HCT116 (cell line): Measurements from ENCODE around the gene FAM180A. TPM values are rescaled to one million over a fixed set of nuclear protein-coding genes. Genes with fewer than 3 reads are reported as not detected.
A peak's percentile ranks its signal among the peaks of the same experiment; 100 is the strongest.

Experiments used
- ATAC-seq: fragments of 200-7000 bp; cut with Tn5 transposase; 2 replicates; pipeline ENCODE4 v1.9.1; 2020; ENCODE audit warnings: mild to moderate bottlenecking, moderate library complexity
- BruUV-seq: library from RNA; stranded (reverse); fragments of 400-500 nt; replicated peaks from 2 replicates; lab custom pipeline; 2021; lab: Mats Ljungman, UMichigan
- CTCF ChIA-PET: fragments of 300-600 bp; sonication (Branson Sonifier 250); formaldehyde crosslinking; loops from one replicate; lab custom pipeline; 2021; ENCODE audit warnings: antibody characterized with exemption; lab: Charles Lee
- POLR2A ChIA-PET: fragments of 300-600, 350-600 bp; sonication (Branson Sonifier 250); formaldehyde crosslinking; loops from one replicate; lab custom pipeline; 2021; ENCODE audit warnings: antibody characterized with exemption; lab: Charles Lee
- RAD21 ChIA-PET, 2 experiments: fragments of 300-600 bp; sonication (Branson Sonifier 250); formaldehyde crosslinking; loops; one replicate each; lab custom pipeline; 2023; ENCODE audit warnings: low total read pairs in 2 of 2; ENCODE audit not compliant: uncharacterized antibody in 2 of 2, unreplicated experiment in 2 of 2, low non-redundant PET in 1 of 2; lab: Charles Lee
- DNase-seq: peaks from one replicate; pipeline ENCODE4 v3.0.0-alpha.2; 2010; ENCODE audit warnings: low read depth, low spot score
- H2AFZ ChIP-seq: fragments of 200-600 bp; shearing (Covaris generic), sonication (generic); 2 replicates; pipeline ENCODE4 v1.6.1; 2017; ENCODE audit warnings: low read depth, mixed run types, mixed read lengths, antibody characterized with exemption, low read length; ENCODE audit not compliant: poor library complexity, severe bottlenecking
- H3K27ac ChIP-seq: 2 replicates; pipeline ENCODE4 v1.5.1; 2012; ENCODE audit warnings: low read depth, low read length
- H3K27me3 ChIP-seq: fragments of 200-600 bp; sonication (generic); 2 replicates; pipeline ENCODE4 v1.6.1; 2016; ENCODE audit warnings: mixed run types, low read length, mixed read lengths; ENCODE audit not compliant: insufficient read depth
- H3K36me3 ChIP-seq, 2 experiments: fragments of 200-500 bp in 1 of 2; fragments of 200-600 bp in 1 of 2; sonication (Bioruptor generic) in 1 of 2; sonication (generic) in 1 of 2; 2 replicates each; pipeline versions ENCODE4 v1.5.1 to v1.6.1; 2014 to 2016; ENCODE audit warnings: low read length in 2 of 2, inconsistent platforms in 1 of 2, mixed read lengths in 1 of 2, mixed run types in 1 of 2; ENCODE audit not compliant: insufficient read depth in 2 of 2, control insufficient read depth in 1 of 2
- H3K4me1 ChIP-seq, 2 experiments: fragments of 200-600 bp in 1 of 2; sonication (generic) in 1 of 2; 2 replicates each; pipeline versions ENCODE4 v1.5.1 to v1.6.1; 2012 to 2017; ENCODE audit warnings: low read length in 2 of 2, inconsistent platforms in 1 of 2, mild to moderate bottlenecking in 1 of 2, mixed read lengths in 1 of 2, mixed run types in 1 of 2, moderate library complexity in 1 of 2; ENCODE audit not compliant: insufficient read depth in 2 of 2, control insufficient read depth in 1 of 2
- H3K4me2 ChIP-seq: fragments of 200-600 bp; sonication (generic); 2 replicates; pipeline ENCODE4 v1.6.1; 2017; ENCODE audit warnings: mixed run types, low read length, mixed read lengths
- H3K4me3 ChIP-seq, 2 experiments: fragments of 200-600 bp in 1 of 2; sonication (generic) in 1 of 2; replicated peaks in 1 of 2; 2 replicates each; pipeline ENCODE4 v1.5.1; 2011 to 2016; ENCODE audit warnings: low read length in 2 of 2, control low read depth in 1 of 2, low read depth in 1 of 2, mild to moderate bottlenecking in 1 of 2, mixed read lengths in 1 of 2, mixed run types in 1 of 2
- H3K79me2 ChIP-seq: fragments of 200-600 bp; sonication (generic); 2 replicates; pipeline ENCODE4 v1.6.1; 2017; ENCODE audit warnings: mild to moderate bottlenecking, mixed run types, low read length, moderate library complexity, mixed read lengths; ENCODE audit not compliant: insufficient read depth
- H3K9ac ChIP-seq: fragments of 200-600 bp; sonication (generic); 2 replicates; pipeline ENCODE4 v1.6.1; 2016; ENCODE audit warnings: low read length, mixed read lengths
- H3K9me2 ChIP-seq: fragments of 200-600 bp; sonication (generic), shearing (Covaris generic); 2 replicates; pipeline ENCODE4 v1.6.1; 2017; ENCODE audit warnings: mixed run types, mild to moderate bottlenecking, moderate library complexity; ENCODE audit not compliant: insufficient read depth
- H3K9me3 ChIP-seq, 2 experiments: fragments of 200-500 bp in 1 of 2; fragments of 200-600 bp in 1 of 2; sonication (Bioruptor generic) in 1 of 2; sonication (generic) in 1 of 2; 2 replicates each; pipeline ENCODE4 v1.6.1; 2014 to 2017; ENCODE audit warnings: low read length in 2 of 2, mixed read lengths in 2 of 2, inconsistent platforms in 1 of 2, low read depth in 1 of 2, mild to moderate bottlenecking in 1 of 2, mixed run types in 1 of 2, moderate library complexity in 1 of 2; ENCODE audit not compliant: control insufficient read depth in 1 of 2, insufficient read depth in 1 of 2
- H4K20me1 ChIP-seq: fragments of 200-600 bp; sonication (generic), shearing (Covaris generic); 2 replicates; pipeline ENCODE4 v1.6.1; 2017; ENCODE audit warnings: mixed run types, mild to moderate bottlenecking, moderate library complexity; ENCODE audit not compliant: insufficient read depth
- ATF3 ChIP-seq: IDR thresholded peaks from 2 replicates; pipeline ENCODE4 v1.6.1; 2012
- CBX3 ChIP-seq: IDR thresholded peaks from 2 replicates; pipeline ENCODE4 v1.6.1; 2012; ENCODE audit warnings: low read depth
- CEBPB ChIP-seq: IDR thresholded peaks from 2 replicates; pipeline ENCODE4 v1.6.1; 2012; ENCODE audit warnings: low read depth
- ELF1 ChIP-seq: IDR thresholded peaks from 2 replicates; pipeline ENCODE4 v1.6.1; 2012; ENCODE audit warnings: low read depth, borderline replicate concordance
- EZH2phosphoT487 ChIP-seq: fragments of 200-600 bp; IDR thresholded peaks from 2 replicates; pipeline ENCODE4 v1.6.1; 2018; ENCODE audit warnings: antibody characterized with exemption, borderline replicate concordance
- FOSL1 ChIP-seq: IDR thresholded peaks from 2 replicates; pipeline ENCODE4 v1.6.1; 2012; ENCODE audit warnings: low read depth
- JUND ChIP-seq: IDR thresholded peaks from 2 replicates; pipeline ENCODE4 v1.6.1; 2012
- MAX ChIP-seq: IDR thresholded peaks from 2 replicates; pipeline ENCODE4 v1.6.1; 2012
- POLR2A ChIP-seq: IDR thresholded peaks from 2 replicates; pipeline ENCODE4 v1.7.0; 2011; ENCODE audit warnings: borderline replicate concordance; ENCODE audit not compliant: insufficient read depth, insufficient read length; ENCODE audit errors: extremely low read depth
- POLR2AphosphoS5 ChIP-seq: IDR thresholded peaks from 2 replicates; pipeline ENCODE4 v1.6.1; 2011; ENCODE audit warnings: mild to moderate bottlenecking, low read depth, low read length, moderate library complexity
- RAD21 ChIP-seq: IDR thresholded peaks from 2 replicates; pipeline ENCODE4 v1.6.1; 2012; ENCODE audit warnings: low read depth, mild to moderate bottlenecking
- REST ChIP-seq: IDR thresholded peaks from 2 replicates; pipeline ENCODE4 v1.6.1; 2012; ENCODE audit warnings: low read depth
- SIN3A ChIP-seq: IDR thresholded peaks from 2 replicates; pipeline ENCODE4 v1.6.1; 2012; ENCODE audit warnings: low read depth
- SP1 ChIP-seq: IDR thresholded peaks from 2 replicates; pipeline ENCODE4 v1.6.1; 2012; ENCODE audit warnings: low read depth
- SRF ChIP-seq: IDR thresholded peaks from 2 replicates; pipeline ENCODE4 v1.6.1; 2012; ENCODE audit warnings: low read depth
- YY1 ChIP-seq: IDR thresholded peaks from 2 replicates; pipeline ENCODE4 v1.6.1; 2011; ENCODE audit warnings: low read length, low read depth, moderate library complexity, mild to moderate bottlenecking; ENCODE audit not compliant: insufficient replicate concordance; ENCODE audit errors: extremely low read depth
- ZFX ChIP-seq: fragments of 450-650 bp; IDR thresholded peaks from 2 replicates; pipeline ENCODE4 v1.6.1; 2017
- ZNF274 ChIP-seq: fragments of 200-500 bp; sonication (Bioruptor generic); IDR thresholded peaks from 2 replicates; pipeline ENCODE4 v1.6.1; 2014; ENCODE audit warnings: mild to moderate bottlenecking, low read depth, low read length, inconsistent platforms
- intact Hi-C: fragments of 100-400 bp; cut with micrococcal nuclease; formaldehyde crosslinking; loops from 2 replicates; pipeline ENCODE4 v1.10.0; 2022
- total RNA-seq: library from RNA; stranded (reverse); gene quantifications from one replicate; pipeline ENCODE4 v1.2.1, GENCODE V29; 2021; ENCODE audit not compliant: unreplicated experiment
- TF ChIP-seq, protein P1 (sequence below), 3 experiments: fragments of 200-600 bp in 1 of 3; sonication (generic) in 1 of 3; IDR thresholded peaks in 2 of 3; conservative IDR thresholded peaks in 1 of 3; 2 replicates each; pipeline ENCODE4 v1.5.1; 2012 to 2017; ENCODE audit warnings: low read depth in 2 of 3, low read length in 2 of 3, antibody characterized with exemption in 1 of 3, borderline replicate concordance in 1 of 3, control low read depth in 1 of 3, mild to moderate bottlenecking in 1 of 3, mixed read lengths in 1 of 3, mixed run types in 1 of 3, moderate library complexity in 1 of 3; ENCODE audit not compliant: insufficient read depth in 1 of 3

FAM180A gene
- total RNA-seq, 1 experiment from 2014 or later, result 0.59 TPM

GRCh38 chr7:135745703-135746312 lies 2.8 kb downstream of the FAM180A start (continued):
- TF ChIP-seq, protein P1, sequence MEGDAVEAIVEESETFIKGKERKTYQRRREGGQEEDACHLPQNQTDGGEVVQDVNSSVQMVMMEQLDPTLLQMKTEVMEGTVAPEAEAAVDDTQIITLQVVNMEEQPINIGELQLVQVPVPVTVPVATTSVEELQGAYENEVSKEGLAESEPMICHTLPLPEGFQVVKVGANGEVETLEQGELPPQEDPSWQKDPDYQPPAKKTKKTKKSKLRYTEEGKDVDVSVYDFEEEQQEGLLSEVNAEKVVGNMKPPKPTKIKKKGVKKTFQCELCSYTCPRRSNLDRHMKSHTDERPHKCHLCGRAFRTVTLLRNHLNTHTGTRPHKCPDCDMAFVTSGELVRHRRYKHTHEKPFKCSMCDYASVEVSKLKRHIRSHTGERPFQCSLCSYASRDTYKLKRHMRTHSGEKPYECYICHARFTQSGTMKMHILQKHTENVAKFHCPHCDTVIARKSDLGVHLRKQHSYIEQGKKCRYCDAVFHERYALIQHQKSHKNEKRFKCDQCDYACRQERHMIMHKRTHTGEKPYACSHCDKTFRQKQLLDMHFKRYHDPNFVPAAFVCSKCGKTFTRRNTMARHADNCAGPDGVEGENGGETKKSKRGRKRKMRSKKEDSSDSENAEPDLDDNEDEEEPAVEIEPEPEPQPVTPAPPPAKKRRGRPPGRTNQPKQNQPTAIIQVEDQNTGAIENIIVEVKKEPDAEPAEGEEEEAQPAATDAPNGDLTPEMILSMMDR (IDR thresholded peaks at IDR 0.05 in 2 of 3, conservative IDR thresholded peaks at IDR 0.05 in 1 of 3; ENCODE audit: borderline replicate concordance in 1 of 3, insufficient read depth in 1 of 3, low read depth in 2 of 3, low read length in 2 of 3), result no peak
- TF ChIP-seq POLR2AphosphoS5 (peak; percentile 84), FOSL1 (peak; percentile 88)

DNA sequence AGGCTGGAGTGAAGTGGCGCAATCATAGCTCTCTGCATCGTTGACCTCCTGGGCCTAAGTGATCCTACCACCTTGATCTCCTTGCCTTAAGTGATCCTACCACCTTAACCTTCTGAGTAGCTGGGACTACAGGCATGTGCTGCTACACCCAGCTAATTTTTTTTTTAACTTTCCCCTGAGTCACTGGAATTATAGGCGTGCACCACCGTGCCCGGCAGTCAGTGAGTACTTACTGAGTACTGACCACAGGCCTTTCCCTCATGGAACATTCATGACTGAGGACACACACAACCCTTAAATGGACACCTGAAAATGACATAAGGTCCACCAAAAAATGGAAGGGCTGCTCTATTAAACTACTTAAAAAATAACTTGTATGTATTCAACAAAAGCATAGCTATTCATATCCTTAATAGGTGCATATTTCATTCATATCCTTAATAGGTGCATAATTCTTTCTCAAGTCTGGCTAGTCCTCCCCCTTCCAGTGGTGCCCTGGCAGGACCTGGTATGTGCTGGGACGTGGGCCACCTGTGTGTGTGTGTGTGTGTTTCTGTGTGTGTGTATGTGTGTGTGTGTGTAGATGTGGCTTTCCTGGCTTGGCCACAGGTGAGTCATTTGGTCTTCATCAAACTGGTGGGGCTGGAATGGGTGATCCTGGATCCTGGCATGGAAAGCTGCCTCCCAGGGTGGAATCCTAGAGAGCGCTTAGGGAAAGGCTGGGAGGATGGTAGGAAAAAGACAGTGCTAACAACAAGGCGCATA lies 3.5 kb downstream of the FAM180A start:
- Histone ChIP-seq H3K9ac (peak overlapping the region; percentile 58), H3K27me3 (no peaks in the 10 kb centered on the region), H3K9me2 (no peaks in the 10 kb centered on the region), H2AFZ (peak overlapping the region; percentile 91), H3K79me2 (no peaks in the 10 kb centered on the region), H3K9me3 (no peaks in the 10 kb centered on the region), H3K4me1 (peaks cover 25 to 49% of the 10 kb centered on the region in 2 experiments), H3K4me3 (peak overlapping the region; percentile 30 to 45), H3K27ac (peak overlapping the region; percentile 62), H4K20me1 (no peaks in the 10 kb centered on the region), H3K36me3 (no peaks in the 10 kb centered on the region), H3K4me2 (peak overlapping the region; percentile 77)
- POLR2A ChIA-PET, result interaction anchor here (1.1 to 2.1 kb wide), 7 partner anchors 9 to 82 kb away, joined by 3 to 11 read pairs (median 4); partner anchors contain the start of genes SLC13A4 and STMP1
- DNase-seq (peak; percentile 79), ATAC-seq (peak; percentile 75)
- no TSS peak for BruUV-seq
- RAD21 ChIA-PET, result no interaction called here
- CTCF ChIA-PET, result interaction anchor here (1.0 to 1.2 kb wide), 2 partner anchors 8 to 10 kb away, joined by 3 to 4 read pairs; no protein-coding TSS in a partner anchor
- intact Hi-C loops, result loop anchor here (1.0 to 2.0 kb wide), 2 partner anchors 31 to 82 kb away; partner anchors contain the start of gene STMP1
- TF ChIP-seq JUND (peak; percentile 73), CEBPB (0 out of 2 replicates have a peak, but pooled peaks have one; percentile 34), ZNF274 (no peak), YY1 (peak; percentile 5), ELF1 (no peak), REST (no peak), CBX3 (peak; percentile 87), POLR2A (no peak), SP1 (peak; percentile 72), SRF (no peak; the same call in 1 of the 2 replicates), ATF3 (no peak), POLR2AphosphoS5 (no peak), RAD21 (peak; percentile 14; the same call in 1 of the 2 replicates), EZH2phosphoT487 (no peak), MAX (peak; percentile 83), ZFX (no peak), SIN3A (0 out of 2 replicates have a peak, but pooled peaks have one; percentile 56)
